Caki2 (cell line): ENCODE results near the gene MRPL21. TPM values are rescaled to one million over a fixed set of nuclear protein-coding genes. Genes with fewer than 3 reads are reported as not detected.

Experiments
- DNase-seq: peaks from one replicate; pipeline ENCODE4 v3.0.0-alpha.2; 2015; ENCODE audit warnings: low read depth
- in situ Hi-C: cut with HindIII; loops from 2 replicates; pipeline ENCODE4 v1.10.0; 2016; ENCODE audit warnings: low sequenced_read_pairs, low pct_unique_long_range_greater_than_20kb, mixed read lengths
- total RNA-seq: library from RNA; depleted of rRNA; stranded (reverse); fragments of >200 nt; shearing (Covaris generic); gene quantifications from 2 replicates; pipeline ENCODE4 v1.2.3, GENCODE V29; 2014; ENCODE audit warnings: low replicate concordance; rRNA removed

The MRPL21 gene
- total RNA-seq, 1 experiment from 2014 or later: 83.5 TPM

GRCh38 chr11:68854273-68854958, 49.2 kb downstream of the MRPL21 start:
- no peak for DNase-seq
- in situ Hi-C loops: no loop called here

GRCh38 chr11:68852628-68853027, 51.0 kb downstream of the MRPL21 start:
- in situ Hi-C loops: no loop called here

GRCh38 chr11:68848429-68848828, 55.2 kb downstream of the MRPL21 start:
- in situ Hi-C loops: no loop called here
- DNase-seq: no peak

More at GRCh38 chr11:68852628-68853027, 51.0 kb downstream of the MRPL21 start:
- no peak for DNase-seq

GRCh38 chr11:68847395-68847794, 56.2 kb downstream of the MRPL21 start:
- DNase-seq: no peak
- in situ Hi-C loops: no loop called here

- in situ Hi-C loops: no loop called here
- DNase-seq: no peak
Observed at GRCh38 chr11:68845351-68846002, 58.2 kb downstream of the MRPL21 start.

- no peak for DNase-seq
Observed at GRCh38 chr11:68844801-68845200, 58.8 kb downstream of the MRPL21 start.

GRCh38 chr11:68844376-68844775, 59.3 kb downstream of the MRPL21 start:
- no peak for DNase-seq
- in situ Hi-C loops: no loop called here

More at GRCh38 chr11:68844801-68845200, 58.8 kb downstream of the MRPL21 start:
- in situ Hi-C loops: no loop called here

- peak; percentile 67 for DNase-seq
- in situ Hi-C loops: no loop called here
Observed at GRCh38 chr11:68843703-68844312, 59.8 kb downstream of the MRPL21 start.

GRCh38 chr11:68843052-68843561, 60.5 kb downstream of the MRPL21 start:
- DNase-seq: no peak
- in situ Hi-C loops: no loop called here

GRCh38 chr11:68842427-68843051, 61.1 kb downstream of the MRPL21 start:
- in situ Hi-C loops: no loop called here
- no peak for DNase-seq

- in situ Hi-C loops: no loop called here
- peak; percentile 45 for DNase-seq
Observed at GRCh38 chr11:68841718-68842426, 61.8 kb downstream of the MRPL21 start, which contains the start of gene CPT1A. Gene CPT1A, minus strand, starts transcription at chr11:68841916. Its CDS starts 26,442 bp downstream, at chr11:68815474.

Other genes starting within 250 kb of the MRPL21 start
- not detected in 2 replicates for gene GAL, start 219.3 kb downstream of the MRPL21 start, total RNA-seq
- 2.4 and 8.9 TPM in 2 replicates for gene TESMIN, start 152.3 kb downstream of the MRPL21 start, total RNA-seq
- 26.8 and 30.4 TPM in 2 replicates for gene CPT1A, start 61.9 kb downstream of the MRPL21 start, total RNA-seq
- gene IGHMBP2, start 59 bp upstream of the MRPL21 start, total RNA-seq: 2.1 and 9.8 TPM in 2 replicates
- not detected in 2 replicates for gene MRGPRD, start 77.2 kb upstream of the MRPL21 start, total RNA-seq
- 1.2 TPM in 1 of 2 replicates, not detected in the other for gene MRGPRF, start 109.4 kb upstream of the MRPL21 start, total RNA-seq
- gene TPCN2, start 145.1 kb upstream of the MRPL21 start, total RNA-seq: 4.2 and 10.7 TPM in 2 replicates